Endothelial cell of coronary artery (primary cell): ENCODE data around the gene PSME2. TPM values are rescaled to one million over a fixed set of nuclear protein-coding genes. Genes with fewer than 3 reads are reported as not detected.

Experiments
- total RNA-seq: library from RNA; depleted of rRNA; stranded (reverse); fragments of >200 nt; gene quantifications from 2 replicates; pipeline ENCODE4 v1.2.3, GENCODE V29; 2014

Gene PSME2, protein sequence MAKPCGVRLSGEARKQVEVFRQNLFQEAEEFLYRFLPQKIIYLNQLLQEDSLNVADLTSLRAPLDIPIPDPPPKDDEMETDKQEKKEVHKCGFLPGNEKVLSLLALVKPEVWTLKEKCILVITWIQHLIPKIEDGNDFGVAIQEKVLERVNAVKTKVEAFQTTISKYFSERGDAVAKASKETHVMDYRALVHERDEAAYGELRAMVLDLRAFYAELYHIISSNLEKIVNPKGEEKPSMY
- 101 and 105 TPM in 2 replicates for total RNA-seq

GRCh38 chr14:24146453-24146977, at the start of gene PSME2:
Gene PSME2, minus strand, starts transcription at chr14:24146610. Its CDS starts 29 bp downstream, at chr14:24146581.

DNA sequence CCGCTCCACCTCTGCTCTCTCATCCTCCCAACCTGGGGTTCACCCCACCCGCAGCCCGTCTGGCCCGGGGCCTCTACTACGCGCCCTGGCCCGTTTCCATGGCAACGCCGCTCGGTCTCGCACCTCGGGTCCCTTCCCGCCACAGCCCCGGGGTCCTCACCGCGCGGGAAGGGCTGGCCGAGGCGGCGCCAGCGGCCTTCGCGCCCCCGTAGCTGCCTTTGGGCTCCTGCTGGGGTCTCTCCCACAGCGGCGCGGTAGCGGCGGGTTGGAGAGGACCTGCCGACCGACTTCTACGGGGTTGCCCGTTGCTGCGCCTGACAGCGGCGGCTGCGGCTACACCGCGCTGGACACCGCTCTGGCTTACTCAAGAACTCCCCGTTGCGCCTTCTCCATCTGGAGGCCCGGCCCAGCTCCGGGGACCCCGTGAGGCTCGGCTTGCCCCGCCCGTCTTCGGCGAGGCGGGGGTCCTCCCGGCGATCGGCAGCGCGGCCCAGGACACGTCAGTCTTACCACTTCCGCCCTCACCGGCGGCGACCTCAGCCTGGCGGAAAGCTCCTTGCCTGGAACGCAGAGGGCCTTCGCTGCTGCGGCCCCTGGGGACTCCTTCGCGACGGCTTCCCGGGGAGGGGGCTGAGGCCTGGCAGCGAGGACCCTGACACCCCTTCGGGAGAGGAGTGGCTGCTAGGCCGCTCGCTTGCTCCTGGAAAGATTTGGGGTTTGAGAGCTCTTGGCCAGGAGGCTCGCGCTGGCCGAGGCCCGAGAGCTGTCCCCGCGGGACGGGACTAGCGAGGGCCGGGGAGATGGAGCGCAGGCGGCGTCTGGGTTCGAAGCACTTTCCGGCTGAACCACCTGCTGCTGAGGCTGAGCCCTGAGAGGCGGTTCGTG, 49.0 kb upstream of the PSME2 start, which contains the start of gene TM9SF1:
TSS of gene TM9SF1 (minus strand) at position 256 of the 885 bp plus-strand sequence. CDS start 422 bp downstream, outside the sequence.

DNA sequence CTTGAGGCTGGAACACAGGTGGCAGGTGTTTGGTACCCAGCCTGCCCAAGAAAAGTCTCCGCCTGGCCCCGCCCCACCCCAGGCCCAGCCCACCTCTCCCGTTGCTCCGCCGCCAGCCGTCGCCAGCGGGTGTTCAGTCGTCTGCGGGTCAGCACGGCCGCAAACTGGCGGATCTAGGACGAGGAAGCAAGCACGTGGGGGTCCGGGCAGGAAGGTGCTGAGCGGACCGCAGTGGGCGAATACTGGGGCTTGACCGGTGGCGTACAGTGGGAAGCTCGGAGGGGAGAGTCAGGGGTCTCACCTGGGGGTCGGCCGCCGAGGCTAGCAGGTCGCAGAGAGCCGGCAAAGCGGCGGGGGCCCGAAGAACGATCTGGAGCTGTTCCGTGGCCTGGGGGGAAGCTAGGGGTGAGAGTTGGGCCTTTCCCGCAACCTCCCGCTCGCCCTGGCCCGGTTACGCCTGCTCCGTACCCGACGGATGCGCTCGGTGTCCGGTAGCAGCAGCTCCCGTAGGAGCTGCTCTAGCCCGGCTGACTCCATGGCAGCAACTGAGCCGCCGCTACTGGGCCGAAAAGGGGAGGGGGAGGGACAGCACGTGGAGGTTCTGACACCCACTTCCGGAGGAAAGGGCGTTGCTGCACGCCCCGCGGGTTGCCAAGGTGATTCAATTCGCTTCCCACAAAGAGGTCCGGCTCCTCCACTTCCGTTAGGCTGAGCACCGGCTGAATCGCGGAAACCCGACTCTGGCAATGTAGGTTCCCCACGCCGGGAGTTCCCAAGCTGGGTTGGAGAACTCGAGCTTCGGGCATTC, 42.0 kb upstream of the PSME2 start, which contains the start of gene IPO4:
TSS of gene IPO4 (minus strand) at position 566 of the 808 bp plus-strand sequence. CDS start at position 537, 29 bp downstream.

DNA sequence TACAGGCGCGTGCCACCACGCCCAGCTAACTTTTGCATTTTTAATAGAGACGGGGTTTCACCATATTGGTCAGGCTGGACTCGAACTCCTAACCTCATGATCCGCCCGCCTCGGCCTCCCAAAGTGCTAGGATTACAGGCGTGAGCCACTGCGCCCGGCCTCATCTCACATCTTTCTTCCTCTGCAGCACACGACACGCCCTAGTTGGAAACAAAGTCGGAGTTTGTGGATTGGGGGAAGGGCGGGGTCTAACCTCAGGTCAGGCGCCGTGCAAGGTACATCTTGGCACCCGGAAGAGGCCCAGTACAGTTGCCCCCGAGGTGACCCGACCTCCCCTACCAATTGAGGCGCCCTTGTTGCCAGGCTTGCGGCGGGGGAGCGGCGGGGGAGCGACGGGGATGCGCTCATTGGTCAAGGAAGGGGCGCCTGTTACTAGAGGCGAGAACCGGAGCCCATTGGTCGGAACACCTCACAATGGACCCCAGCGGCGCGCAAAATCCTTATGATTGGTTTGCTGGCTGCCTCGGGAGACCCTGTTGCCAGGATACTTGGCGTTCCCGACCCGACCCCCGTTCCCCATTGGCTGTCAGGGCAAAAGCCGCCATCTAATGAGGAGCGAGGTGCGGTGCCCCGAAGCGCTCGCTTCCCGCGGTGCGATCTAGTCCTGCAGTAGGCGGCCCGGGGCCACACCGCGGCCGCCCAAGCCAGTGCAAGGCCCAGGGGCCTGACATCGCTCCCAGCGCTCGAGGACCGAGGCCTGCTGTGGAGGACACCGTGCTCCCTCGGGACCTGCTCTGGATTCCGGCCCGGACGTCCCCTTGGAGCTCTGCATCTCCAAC, 25.2 kb upstream of the PSME2 start, which contains the start of gene REC8:
TSS of gene REC8 (plus strand) at position 659 of the 839 bp plus-strand sequence. CDS start 473 bp downstream, outside the sequence.

DNA sequence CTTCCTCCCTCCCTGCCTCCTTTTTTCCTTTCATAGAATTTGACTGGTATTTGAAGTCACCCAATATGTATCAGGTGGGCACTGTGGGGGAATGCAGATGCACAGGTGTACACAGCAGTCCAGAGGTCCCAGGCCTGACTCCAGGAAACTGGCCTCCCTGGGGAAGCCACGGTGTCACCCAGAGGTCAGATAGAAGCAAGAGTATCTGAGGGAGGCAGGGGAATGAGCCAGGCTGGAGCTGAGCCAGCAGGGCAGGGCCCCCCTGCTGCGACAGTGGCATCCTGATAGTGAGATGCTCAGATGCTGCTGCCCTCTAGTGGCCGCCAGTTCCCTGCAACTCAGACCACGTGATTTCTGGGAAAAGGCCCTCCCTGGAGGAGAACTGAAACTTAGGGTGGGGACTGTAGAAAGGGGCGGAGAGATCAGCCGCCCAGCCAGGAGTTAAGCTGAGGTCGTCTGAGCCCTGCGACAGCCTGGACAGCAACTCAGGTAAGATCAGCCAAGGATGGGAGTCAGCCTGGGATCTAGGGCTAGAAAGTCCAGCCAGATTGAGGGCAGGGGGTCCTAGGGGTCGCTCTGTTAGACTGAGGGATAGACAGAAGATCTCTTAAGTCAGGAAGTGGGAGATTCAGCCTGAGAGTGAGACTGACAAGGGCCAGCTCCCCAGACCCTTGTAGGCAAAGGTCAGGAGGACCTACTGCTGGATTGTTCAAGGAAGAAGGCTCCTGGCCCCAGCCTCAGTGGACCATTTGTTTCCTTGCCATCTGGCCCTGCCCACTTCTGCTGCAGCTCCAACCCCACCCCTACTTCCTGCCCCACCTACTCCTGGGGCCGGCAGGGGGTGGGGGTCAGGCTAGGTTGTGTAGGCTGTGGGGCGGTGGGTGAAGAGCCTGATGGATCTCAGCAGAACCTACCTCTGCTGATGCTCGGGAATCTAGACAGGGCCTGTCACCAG, 14.7 kb upstream of the PSME2 start, which contains the start of gene IRF9:
TSS of gene IRF9 (plus strand) at position 416 of the 955 bp plus-strand sequence. CDS start 880 bp downstream, outside the sequence.

DNA sequence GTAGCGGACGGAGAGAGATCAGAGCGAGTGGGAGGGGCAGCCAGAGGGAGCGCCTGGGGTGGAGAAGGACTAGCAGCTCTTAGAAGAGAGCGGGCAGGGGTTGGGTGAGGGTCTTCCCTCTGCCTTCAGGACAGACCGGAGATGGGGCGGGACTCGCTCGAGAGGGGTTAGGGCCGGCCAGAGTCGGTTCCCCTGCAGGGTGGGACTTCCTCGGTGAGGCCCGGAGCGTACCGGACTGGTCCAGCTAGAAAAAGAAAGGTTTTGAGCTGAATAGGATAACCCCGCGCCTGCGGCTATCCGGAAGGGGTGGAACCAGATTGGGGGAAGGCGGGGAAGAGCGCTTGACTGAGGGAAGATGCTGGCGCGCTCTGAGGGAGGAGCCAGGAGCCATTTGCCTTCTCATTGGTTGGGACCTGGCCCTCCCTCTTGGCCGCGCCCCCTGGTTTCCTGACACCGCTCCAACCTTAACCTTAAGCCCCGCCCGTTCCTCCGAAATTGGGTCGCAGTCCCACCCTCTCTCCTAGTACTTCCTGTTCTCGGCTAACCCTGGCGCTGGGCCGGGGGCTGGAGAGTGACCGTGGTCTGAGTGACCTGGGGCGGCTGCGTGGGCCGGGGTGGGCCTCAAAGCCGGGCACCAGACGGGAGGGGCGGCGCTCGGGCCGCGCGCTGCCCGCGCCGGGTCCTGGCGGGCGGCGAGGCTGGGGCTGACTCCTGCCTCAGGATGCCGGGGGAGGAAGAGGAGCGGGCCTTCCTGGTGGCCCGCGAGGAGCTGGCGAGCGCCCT, 759 bp upstream of the PSME2 start, which contains the start of gene RNF31:
TSS of gene RNF31 (plus strand) at position 521 of the 783 bp plus-strand sequence. CDS start at position 722, 201 bp downstream.

DNA sequence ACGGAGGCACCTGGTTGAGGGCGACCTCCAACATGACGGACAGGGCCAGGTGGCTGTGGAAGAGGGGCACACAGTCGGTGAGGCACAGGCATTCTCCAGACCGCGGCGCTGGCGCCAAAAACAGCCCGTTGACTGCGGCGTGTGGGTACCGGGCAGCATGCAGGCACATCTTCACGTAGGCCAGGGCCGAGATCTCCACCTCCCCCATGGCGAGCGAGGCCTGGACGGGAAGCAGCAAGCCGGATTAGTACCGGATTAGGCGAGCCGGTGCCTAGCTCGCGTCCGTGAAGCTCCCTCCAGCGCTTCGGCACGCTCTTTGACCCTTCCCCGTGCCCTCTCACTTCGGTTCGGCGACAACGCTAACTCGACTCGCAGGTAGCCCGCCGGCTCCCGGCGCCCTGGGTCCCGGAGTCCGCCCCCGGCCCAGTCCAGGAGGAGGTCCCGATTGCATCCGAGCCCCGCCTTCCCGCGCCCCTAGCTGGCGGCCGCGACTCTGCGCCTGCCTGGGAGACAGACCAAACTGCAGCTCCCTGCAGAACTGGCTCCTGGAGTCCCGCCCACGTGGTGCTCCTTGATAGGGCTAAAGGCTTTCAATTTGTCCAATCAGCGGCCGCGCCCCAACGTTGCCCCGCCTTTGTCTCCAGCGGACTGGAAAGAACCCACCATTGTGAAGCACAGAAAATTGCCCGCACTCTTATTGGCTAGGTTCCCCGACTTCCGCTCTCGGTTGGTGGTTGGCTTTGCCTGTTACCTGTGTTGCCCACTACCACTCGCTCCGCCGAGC, 5.1 kb downstream of the PSME2 start, which contains the start of gene EMC9:
TSS of gene EMC9 (minus strand) at position 495 of the 784 bp plus-strand sequence. CDS start at position 208, 287 bp downstream.

DNA sequence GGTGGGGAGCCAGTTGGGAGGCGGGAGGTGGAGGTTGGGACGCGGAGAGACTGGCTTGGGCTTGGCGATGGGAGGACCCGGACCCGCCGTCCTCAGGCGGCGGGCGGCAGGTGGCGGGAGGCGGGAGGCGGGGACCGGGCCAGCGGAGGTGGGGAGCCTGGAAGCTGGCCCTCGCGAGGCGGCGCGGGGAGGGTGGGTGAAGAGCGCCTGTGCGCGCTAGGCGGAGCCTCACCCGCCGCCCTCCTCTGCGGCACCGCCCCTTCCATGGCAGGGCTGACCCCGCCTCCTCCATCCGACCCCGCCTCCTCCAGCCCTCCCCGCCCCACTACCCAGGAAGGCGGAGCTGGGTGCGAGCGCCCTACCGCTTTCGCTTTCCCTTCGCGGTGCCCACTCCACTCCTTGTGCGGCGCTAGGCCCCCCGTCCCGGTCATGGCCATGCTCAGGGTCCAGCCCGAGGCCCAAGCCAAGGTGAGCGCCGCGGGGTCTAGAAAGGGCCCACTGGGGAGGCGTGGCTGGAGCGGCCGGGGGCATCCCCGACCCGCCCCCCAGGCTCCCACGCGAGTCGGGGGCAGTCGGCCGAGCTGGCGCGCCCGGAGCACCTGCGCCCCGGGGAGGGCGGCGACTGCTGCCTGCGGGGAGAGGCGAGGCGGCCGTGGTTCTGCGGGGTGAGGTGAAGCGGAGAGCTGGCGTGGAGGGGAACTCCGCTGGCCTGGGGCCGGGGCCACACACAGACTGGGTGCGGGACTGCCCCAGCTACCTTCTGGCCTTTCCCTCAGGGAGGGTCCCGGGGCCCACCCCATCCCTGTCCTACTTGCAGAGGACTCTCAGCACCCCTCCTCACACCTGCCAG, 10.4 kb downstream of the PSME2 start, which contains the start of gene PSME1:
TSS of gene PSME1 (plus strand) at position 361 of the 850 bp plus-strand sequence. CDS start at position 430, 69 bp downstream.

DNA sequence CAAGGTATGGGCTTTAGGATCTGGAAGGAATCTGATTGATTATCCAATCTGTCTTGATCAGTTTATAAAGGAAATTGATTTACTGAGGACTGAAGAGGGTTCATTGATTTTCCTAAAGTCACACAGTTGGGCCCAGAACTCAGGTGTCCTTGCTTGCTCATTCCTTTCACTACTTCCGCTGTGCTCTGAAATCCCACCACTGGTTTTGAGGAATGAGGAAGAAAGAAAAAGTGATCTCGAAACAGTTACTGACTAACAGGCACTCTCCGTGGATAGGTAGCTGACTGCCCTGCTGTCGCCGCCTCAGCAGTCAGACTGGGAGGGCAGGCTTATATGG, 16.1 kb downstream of the PSME2 start, which contains the start of gene FITM1:
TSS of gene FITM1 (plus strand) at position 280 of the 337 bp plus-strand sequence. CDS start 905 bp downstream, outside the sequence.

DNA sequence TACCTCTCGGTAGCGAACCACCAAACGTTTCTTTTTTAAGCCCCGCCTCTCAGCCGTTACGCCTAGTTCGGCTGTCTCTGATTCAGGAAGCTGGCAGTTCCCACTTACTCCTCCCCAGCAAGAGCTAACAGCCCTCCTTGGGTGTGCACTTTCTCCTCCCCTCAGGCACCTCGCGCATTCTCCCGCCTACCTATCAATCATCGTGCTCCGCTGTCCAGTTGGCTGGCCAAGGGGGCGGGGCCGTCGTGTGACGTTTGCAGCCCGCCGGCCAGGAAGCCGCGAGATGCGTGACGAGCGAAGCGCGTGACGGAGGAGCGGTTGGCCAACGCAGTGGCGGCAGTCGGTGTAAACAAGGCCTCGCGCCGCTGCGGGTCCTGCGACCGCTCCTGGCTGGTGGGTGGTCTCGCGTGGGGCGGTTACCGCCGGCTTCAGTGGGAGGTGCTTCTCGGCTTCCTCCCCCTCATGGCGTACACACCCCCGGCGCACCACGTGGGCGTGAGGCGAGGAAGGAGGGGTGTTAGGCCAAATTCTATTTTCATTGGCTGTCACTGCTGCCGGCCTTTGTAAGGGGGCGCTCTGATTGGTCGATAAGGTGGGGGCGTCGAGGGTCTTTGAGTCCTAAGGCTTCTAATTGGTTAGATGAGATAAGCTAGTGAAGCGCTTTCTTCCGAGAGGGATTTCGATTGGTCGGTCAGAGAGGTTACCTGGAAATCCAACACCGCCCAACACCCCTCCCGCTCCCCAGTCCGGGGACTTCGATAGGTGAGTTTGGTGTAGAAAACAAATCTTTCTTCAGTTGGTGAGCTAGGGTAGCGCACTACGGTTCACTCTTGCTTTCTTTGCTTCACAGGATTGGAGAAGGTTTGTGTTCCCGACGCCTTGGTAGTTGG, 31.6 kb downstream of the PSME2 start, which contains the start of the genes DCAF11 and NRL:
TSS of gene DCAF11 (plus strand) at position 246 of the 890 bp plus-strand sequence. CDS start 818 bp downstream, outside the sequence.
TSS of gene NRL (minus strand) at position 418 of the 890 bp plus-strand sequence. CDS start 32,101 bp downstream, outside the sequence.

GRCh38 chr14:24093901-24094840, 52.2 kb downstream of the PSME2 start, which contains the start of gene PCK2:
Gene PCK2, plus strand, starts transcription at chr14:24094311. Its CDS starts 95 bp downstream, at chr14:24094406.

